ENCODE data around the gene DHX58. TPM values are rescaled to one million over a fixed set of nuclear protein-coding genes. Genes with fewer than 3 reads are reported as not detected.

Gene DHX58
- total and polyA plus RNA-seq, 2 donors (not counting 1 experiment from before 2014, with no cell fraction given): 39.7 to 57.6 TPM

- Histone ChIP-seq H4K20me1 (ENCODE audit: control insufficient read depth, insufficient read depth, low read length, poor library complexity, severe bottlenecking) (peaks cover 52% of the 10 kb centered on the region), H3K79me2 (ENCODE audit: control insufficient read depth, insufficient read depth, low read length) (peaks cover 61% of the 10 kb centered on the region), H3K4me1 (ENCODE audit: control insufficient read depth in 2 of 2, insufficient read depth in 2 of 2, low read length in 2 of 2) (peaks cover 58 to 64% of the 10 kb centered on the region in 2 donors), H3K36me3 (replicated peaks in 1 of 2; ENCODE audit: control extremely low read depth in 1 of 2, control insufficient read depth in 1 of 2, extremely low read depth in 1 of 2, insufficient read depth in 2 of 2, low read length in 1 of 2) (peaks cover 0 to 30% of the 10 kb centered on the region in 2 experiments), H2AFZ (ENCODE audit: insufficient read depth, low read depth, low read length, poor library complexity, severe bottlenecking) (no peak overlapping the region), H3K27ac (ENCODE audit: low read length in 2 of 2) (peak overlapping the region; percentile 65 to 75), H3K9me3 (ENCODE audit: control extremely low read depth in 1 of 3, control insufficient read depth in 2 of 3, insufficient read depth in 1 of 3, low read length in 2 of 3) (no peaks in the 10 kb centered on the region), H3K9ac (ENCODE audit: low read length) (peak overlapping the region; percentile 13), H3K27me3 (replicated peaks in 1 of 4; ENCODE audit: control extremely low read depth in 1 of 4, control insufficient read depth in 3 of 4, insufficient read depth in 4 of 4, low read length in 3 of 4) (no peaks in the 10 kb centered on the region), H3K4me2 (replicated peaks; ENCODE audit: low read depth, low read length, poor library complexity, severe bottlenecking) (peak overlapping the region; percentile 70), H3K4me3 (ENCODE audit: control extremely low read depth in 1 of 5, extremely low read depth in 1 of 5, insufficient read depth in 1 of 5, low read depth in 2 of 5, low read length in 4 of 5) (peak overlapping the region in 3 of 5 experiments; percentile 15 to 29 (median 15))
- no peaks in the 10 kb centered on the region for H3K27me3 Mint-ChIP-seq
- CTCF ChIA-PET: interaction anchor here (0.9 to 2.3 kb wide), 7 partner anchors 9 to 67 kb away, joined by 3 to 7 read pairs (median 4); partner anchors contain the start of genes DHX58 and KCNH4
- peak overlapping the region; percentile 54 for H3K4me3 Mint-ChIP-seq
- ATAC-seq (ENCODE audit: low read depth): peak; percentile 48
- TF ChIP-seq CTCF (IDR thresholded peaks at IDR 0.05) (no peak), EZH2 (IDR thresholded peaks at IDR 0.05; ENCODE audit: borderline replicate concordance, insufficient read depth, low read depth, low read length, poor library complexity, severe bottlenecking) (no peak)
- DNase-seq: no peak
- WGBS (ENCODE audit: insufficient coverage): 6% methylated on average over 2 of the region's 3 CpGs
- POLR2A ChIA-PET: no interaction called here
- intact Hi-C loops (cut with micrococcal nuclease): loop anchor here (1.0 to 2.0 kb wide), 3 partner anchors 12 to 50 kb away; partner anchors contain the start of genes KAT2A and RAB5C
- peaks cover 57% of the 10 kb centered on the region for H3K4me1 Mint-ChIP-seq
- peak overlapping the region; percentile 93 for H3K27ac Mint-ChIP-seq
- no peaks in the 10 kb centered on the region for H3K9me3 Mint-ChIP-seq (ENCODE audit: insufficient read depth)
Measured at GRCh38 chr17:42132941-42133340, 20.4 kb upstream of the DHX58 start.

GRCh38 chr17:42131981-42132432 lies 19.5 kb upstream of the DHX58 start:
- POLR2A ChIA-PET: interaction anchor here (0.6 kb wide), 1 partner anchor 8 kb away, joined by 6 read pairs; no protein-coding TSS in a partner anchor
- WGBS (ENCODE audit: insufficient coverage): no CpG with 5 or more reads among the region's 4 CpGs
- no peaks in the 10 kb centered on the region for H3K27me3 Mint-ChIP-seq
- intact Hi-C loops (cut with micrococcal nuclease): loop anchor here (2.0 kb wide), 1 partner anchor 23 kb away; the partner anchor contains the start of gene RAB5C
- Histone ChIP-seq H3K9ac (ENCODE audit: low read length) (peak overlapping the region; percentile 13), H3K4me2 (replicated peaks; ENCODE audit: low read depth, low read length, poor library complexity, severe bottlenecking) (peak overlapping the region; percentile 70), H3K4me3 (ENCODE audit: control extremely low read depth in 1 of 5, extremely low read depth in 1 of 5, insufficient read depth in 1 of 5, low read depth in 2 of 5, low read length in 4 of 5) (peak overlapping the region in 2 of 5 experiments; percentile 14 to 29), H3K4me1 (ENCODE audit: control insufficient read depth in 2 of 2, insufficient read depth in 2 of 2, low read length in 2 of 2) (peaks cover 58 to 64% of the 10 kb centered on the region in 2 donors), H2AFZ (ENCODE audit: insufficient read depth, low read depth, low read length, poor library complexity, severe bottlenecking) (no peak overlapping the region), H3K27me3 (replicated peaks in 1 of 4; ENCODE audit: control extremely low read depth in 1 of 4, control insufficient read depth in 3 of 4, insufficient read depth in 4 of 4, low read length in 3 of 4) (no peaks in the 10 kb centered on the region), H4K20me1 (ENCODE audit: control insufficient read depth, insufficient read depth, low read length, poor library complexity, severe bottlenecking) (peaks cover 51% of the 10 kb centered on the region), H3K9me3 (ENCODE audit: control extremely low read depth in 1 of 3, control insufficient read depth in 2 of 3, insufficient read depth in 1 of 3, low read length in 2 of 3) (no peaks in the 10 kb centered on the region), H3K36me3 (replicated peaks in 1 of 2; ENCODE audit: control extremely low read depth in 1 of 2, control insufficient read depth in 1 of 2, extremely low read depth in 1 of 2, insufficient read depth in 2 of 2, low read length in 1 of 2) (peaks cover 0 to 36% of the 10 kb centered on the region in 2 experiments), H3K79me2 (ENCODE audit: control insufficient read depth, insufficient read depth, low read length) (peaks cover 51% of the 10 kb centered on the region), H3K27ac (ENCODE audit: low read length in 2 of 2) (peak overlapping the region; percentile 65 to 75)
- H3K27ac Mint-ChIP-seq: peak overlapping the region; percentile 93
- CTCF ChIA-PET: interaction anchor here (0.9 to 1.7 kb wide), 5 partner anchors 11 to 66 kb away, joined by 3 to 7 read pairs (median 4); partner anchors contain the start of genes DHX58 and KAT2A
- ATAC-seq (ENCODE audit: low read depth): no peak
- peak overlapping the region; percentile 54 for H3K4me3 Mint-ChIP-seq
- H3K9me3 Mint-ChIP-seq (ENCODE audit: insufficient read depth): no peaks in the 10 kb centered on the region
- no peak for DNase-seq
- TF ChIP-seq CTCF (IDR thresholded peaks at IDR 0.05): no peak
- no peak for TF ChIP-seq EZH2 (IDR thresholded peaks at IDR 0.05; ENCODE audit: borderline replicate concordance, insufficient read depth, low read depth, low read length, poor library complexity, severe bottlenecking)
- peaks cover 57% of the 10 kb centered on the region for H3K4me1 Mint-ChIP-seq
